Loucy (cell line): ENCODE measurements around the gene FAAH.

Experiments used
- H2AFZ ChIP-seq: fragments of 200-600 bp; sonication (generic); 2 replicates; pipeline ENCODE4 v1.6.0; 2016; ENCODE audit warnings: antibody characterized with exemption, mild to moderate bottlenecking, low read length, moderate library complexity
- H3F3A ChIP-seq: fragments of 200-600 bp; 2 replicates; pipeline ENCODE4 v1.6.0; 2016; ENCODE audit warnings: antibody characterized with exemption, low read depth, mild to moderate bottlenecking
- H3K27me3 ChIP-seq: fragments of 200-600 bp; sonication (generic); 2 replicates; pipeline ENCODE4 v1.6.1; 2014; ENCODE audit warnings: low read length, mild to moderate bottlenecking; ENCODE audit not compliant: insufficient read depth, poor library complexity, severe bottlenecking
- H3K36me3 ChIP-seq: fragments of 200-600 bp; sonication (generic); 2 replicates; pipeline ENCODE4 v1.6.1; 2016; ENCODE audit warnings: low read length; ENCODE audit not compliant: insufficient read depth
- H3K4me1 ChIP-seq: fragments of 200-600 bp; sonication (generic); 2 replicates; pipeline ENCODE4 v1.5.1; 2014; ENCODE audit warnings: low read length, mild to moderate bottlenecking; ENCODE audit not compliant: insufficient read depth, poor library complexity, severe bottlenecking
- H3K4me2 ChIP-seq: fragments of 200-600 bp; sonication (generic); 2 replicates; pipeline ENCODE4 v1.6.0; 2014; ENCODE audit warnings: antibody characterized with exemption, low read length, low read depth, mild to moderate bottlenecking; ENCODE audit not compliant: poor library complexity, severe bottlenecking
- H3K4me3 ChIP-seq: fragments of 200-600 bp; sonication (generic); 2 replicates; pipeline ENCODE4 v1.5.1; 2014; ENCODE audit warnings: low read length, mild to moderate bottlenecking, mixed read lengths; ENCODE audit not compliant: poor library complexity, severe bottlenecking
- H3K79me2 ChIP-seq: fragments of 200-600 bp; sonication (generic); 2 replicates; pipeline ENCODE4 v1.6.1; 2014; ENCODE audit warnings: low read length; ENCODE audit not compliant: insufficient read depth
- H3K9ac ChIP-seq: fragments of 200-600 bp; sonication (generic); 2 replicates; pipeline ENCODE4 v1.6.0; 2014; ENCODE audit warnings: mild to moderate bottlenecking, low read depth, low read length, moderate library complexity; ENCODE audit not compliant: poor library complexity, severe bottlenecking
- H3K9me2 ChIP-seq: fragments of 200-600 bp; sonication (generic); replicated peaks from 2 replicates; pipeline ENCODE4 v1.6.1; 2016; ENCODE audit warnings: low read depth, low read length, mixed read lengths
- H3K9me3 ChIP-seq: fragments of 200-600 bp; sonication (generic); 2 replicates; pipeline ENCODE4 v1.6.1; 2014; ENCODE audit warnings: mild to moderate bottlenecking, antibody characterized with exemption, low read length, low read depth; ENCODE audit not compliant: insufficient read depth
- H4K20me1 ChIP-seq: fragments of 200-600 bp; sonication (generic); 2 replicates; pipeline ENCODE4 v1.6.0; 2014; ENCODE audit warnings: antibody characterized with exemption, low read length, mild to moderate bottlenecking; ENCODE audit not compliant: insufficient read depth, poor library complexity, severe bottlenecking
- CTCF ChIP-seq: fragments of 200-600 bp; sonication (generic); conservative IDR thresholded peaks from 2 replicates; pipeline ENCODE4 v1.5.1; 2014; ENCODE audit warnings: mild to moderate bottlenecking, antibody characterized with exemption, low read length
- EZH2phosphoT487 ChIP-seq: fragments of 200-600 bp; IDR thresholded peaks from 2 replicates; pipeline ENCODE4 v1.6.1; 2018; ENCODE audit warnings: antibody characterized with exemption, mild to moderate bottlenecking, moderate library complexity, borderline replicate concordance

The FAAH gene

GRCh38 chr1:46446646-46447498, 52.8 kb downstream of the FAAH start:
- Histone ChIP-seq H3K4me1 (peaks cover 5% of the 10 kb centered on the region), H3K27me3 (no peaks in the 10 kb centered on the region), H3K4me2 (no peak overlapping the region), H4K20me1 (no peaks in the 10 kb centered on the region), H3K9me3 (no peaks in the 10 kb centered on the region), H3K36me3 (no peaks in the 10 kb centered on the region), H3K4me3 (no peak overlapping the region), H3K9me2 (no peaks in the 10 kb centered on the region), H3F3A (no peaks in the 10 kb centered on the region), H2AFZ (no peak overlapping the region), H3K79me2 (no peaks in the 10 kb centered on the region), H3K9ac (no peak overlapping the region)
- peak; percentile 93 for TF ChIP-seq CTCF
- no peak for TF ChIP-seq EZH2phosphoT487

- H2AFZ ChIP-seq, result no peak overlapping the region
- H3K79me2 ChIP-seq, result no peaks in the 10 kb centered on the region
- no peaks in the 10 kb centered on the region for H3K27me3 ChIP-seq
- H4K20me1 ChIP-seq, result no peaks in the 10 kb centered on the region
- H3F3A ChIP-seq, result no peaks in the 10 kb centered on the region
- H3K4me2 ChIP-seq, result no peak overlapping the region
- no peak overlapping the region for H3K4me3 ChIP-seq
- peaks cover 5% of the 10 kb centered on the region for H3K4me1 ChIP-seq
- H3K9me3 ChIP-seq, result no peaks in the 10 kb centered on the region
- no peaks in the 10 kb centered on the region for H3K36me3 ChIP-seq
- TF ChIP-seq CTCF (no peak), EZH2phosphoT487 (no peak)
- no peak overlapping the region for H3K9ac ChIP-seq
- H3K9me2 ChIP-seq, result no peaks in the 10 kb centered on the region
These were observed 53.5 kb downstream of the FAAH start for GRCh38 chr1:46447499-46448108.

GRCh38 chr1:46448109-46448911, 54.2 kb downstream of the FAAH start:
- no peak for TF ChIP-seq CTCF
- no peak for TF ChIP-seq EZH2phosphoT487
- no peaks in the 10 kb centered on the region for H3K27me3 ChIP-seq
- no peaks in the 10 kb centered on the region for H3K36me3 ChIP-seq
- no peak overlapping the region for H3K4me2 ChIP-seq
- H3K79me2 ChIP-seq, result no peaks in the 10 kb centered on the region
- no peaks in the 10 kb centered on the region for H3K9me3 ChIP-seq
- H3K4me3 ChIP-seq, result no peak overlapping the region
- no peaks in the 10 kb centered on the region for H3K4me1 ChIP-seq
- H3K9me2 ChIP-seq, result no peaks in the 10 kb centered on the region
- no peaks in the 10 kb centered on the region for H4K20me1 ChIP-seq
- no peak overlapping the region for H3K9ac ChIP-seq
- no peaks in the 10 kb centered on the region for H3F3A ChIP-seq
- H2AFZ ChIP-seq, result no peak overlapping the region
